Erythroblast (primary cell): ENCODE data around the gene NTM.
"Not testable (repeated sequence)": the region's sequence is repeated elsewhere in the genome, so short reads cannot be mapped to it uniquely, and the experiment has no call there.

Source experiments
- DNase-seq, 2 experiments: peaks; one replicate each; lab custom pipeline; 2025; lab: John Stamatoyannopoulos, UW
- GATA1 ChIP-seq: IDR thresholded peaks from 2 replicates; pipeline ENCODE4 v1.6.1; 2011; ENCODE audit warnings: low read depth, mild to moderate bottlenecking, control low read depth, low read length, moderate library complexity
- POLR2A ChIP-seq: IDR thresholded peaks from 2 replicates; pipeline ENCODE4 v1.6.1; 2011; ENCODE audit warnings: mild to moderate bottlenecking, low read length

The NTM gene

DNA sequence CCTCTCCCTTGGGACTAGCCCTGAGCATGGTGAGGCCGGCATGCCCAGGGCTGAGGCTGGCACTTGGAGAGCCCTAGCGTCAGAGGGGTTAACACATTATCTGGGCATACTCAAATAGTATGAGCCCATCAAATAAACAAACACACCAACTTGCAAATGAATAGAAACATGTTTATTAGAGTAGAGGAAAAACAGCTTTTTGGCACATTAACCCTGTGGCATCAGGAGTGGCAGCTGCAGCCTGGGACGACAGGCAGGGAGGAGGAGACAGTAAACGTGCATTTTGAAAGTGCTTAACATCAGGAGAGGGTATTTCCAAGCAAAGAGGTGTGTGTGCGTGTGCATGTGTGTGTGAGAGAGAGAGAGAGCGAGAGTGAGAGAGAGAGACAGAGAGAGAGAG, 684.9 kb downstream of the NTM start:
- no peak for DNase-seq
- TF ChIP-seq GATA1: no peak
- no peak for TF ChIP-seq POLR2A

DNA sequence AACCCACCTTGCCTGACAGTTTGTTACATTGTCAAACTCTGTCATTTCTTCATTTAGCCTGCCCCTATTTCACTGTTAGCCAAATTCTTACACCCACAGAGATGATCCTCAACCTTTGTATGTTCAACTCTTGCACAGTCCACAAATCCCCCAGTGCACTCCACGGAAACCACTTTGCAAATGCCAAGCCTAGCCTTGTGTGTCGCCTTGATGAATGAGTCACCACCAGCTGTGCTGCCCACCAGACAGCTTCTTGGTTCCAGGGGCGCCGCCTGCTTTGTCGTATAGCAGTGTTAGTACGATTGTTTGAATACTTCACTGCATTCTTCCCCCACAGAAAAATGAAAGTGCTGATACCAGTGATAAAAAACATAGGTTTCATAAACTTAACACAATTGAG, 686.3 kb downstream of the NTM start:
- no peak for DNase-seq
- no peak for TF ChIP-seq POLR2A

DNA sequence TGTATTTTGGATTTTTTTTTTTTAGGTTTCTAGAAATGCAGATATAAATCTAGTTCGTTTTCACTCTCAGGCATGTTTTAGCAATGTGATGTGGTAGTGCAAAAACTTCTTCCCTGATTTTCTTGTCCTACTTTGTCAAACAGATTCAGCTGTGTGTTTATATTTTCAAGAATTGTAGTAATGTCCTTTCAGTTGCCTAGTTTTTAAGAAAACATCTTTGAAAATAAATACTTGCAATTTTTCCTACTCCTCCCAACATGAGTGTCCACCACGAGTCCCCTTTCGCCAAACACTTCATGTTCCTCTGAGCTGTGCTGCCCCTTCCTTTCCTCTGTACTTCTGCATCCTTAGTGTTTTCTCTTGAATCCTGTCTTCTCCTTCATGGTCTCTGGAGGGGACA, 686.9 kb downstream of the NTM start:
- DNase-seq: no peak
- TF ChIP-seq GATA1: no peak
- no peak for TF ChIP-seq POLR2A

DNA sequence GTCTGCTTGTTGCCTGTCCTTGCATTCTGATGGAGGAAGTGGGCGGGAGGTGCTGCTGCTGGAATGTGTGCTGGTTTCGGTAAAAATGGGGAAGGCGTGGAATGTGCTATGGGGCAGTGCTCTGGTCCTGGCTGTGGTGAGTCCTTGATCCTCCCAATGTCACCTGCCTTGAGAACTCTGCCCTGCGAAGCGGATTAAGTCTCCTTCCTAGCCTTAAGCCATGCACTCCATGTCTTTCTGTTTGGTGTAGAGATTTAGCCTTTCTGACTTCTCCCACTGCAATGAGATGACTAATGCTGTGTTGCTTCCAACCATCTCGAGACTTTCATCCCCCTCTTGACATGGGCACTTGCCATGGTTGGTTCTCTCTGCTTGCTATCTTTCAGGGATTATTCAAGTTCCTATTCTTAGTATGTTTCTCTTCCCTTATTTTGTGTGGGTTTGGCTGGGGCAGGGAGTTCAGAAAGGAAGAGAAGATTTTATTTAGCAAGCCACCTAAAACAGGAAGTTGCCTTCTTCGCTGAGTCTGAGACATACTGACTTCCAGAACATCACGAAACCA, 687.9 kb downstream of the NTM start:
- DNase-seq: no peak
- no peak for TF ChIP-seq GATA1
- no peak for TF ChIP-seq POLR2A

DNA sequence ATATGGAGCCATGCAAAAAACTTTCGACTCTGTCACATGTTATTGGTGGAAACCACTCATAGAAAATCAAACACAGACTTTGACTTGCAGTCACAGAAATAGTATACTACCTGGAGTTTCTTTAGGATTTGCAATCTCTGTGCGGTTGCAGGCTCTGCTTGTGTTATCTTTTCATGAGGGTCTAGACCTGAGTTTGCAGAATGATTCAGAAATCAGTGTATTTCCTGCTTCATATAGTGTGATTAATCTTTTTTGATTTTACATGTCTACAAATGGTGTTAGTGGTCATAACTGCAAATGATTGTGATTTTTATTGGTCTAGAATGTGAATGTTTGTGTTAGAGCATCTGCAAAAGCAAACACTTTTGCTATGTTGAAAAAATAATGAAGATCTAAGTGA, 690.2 kb downstream of the NTM start:
- no peak for DNase-seq
- no peak for TF ChIP-seq GATA1
- no peak for TF ChIP-seq POLR2A

DNA sequence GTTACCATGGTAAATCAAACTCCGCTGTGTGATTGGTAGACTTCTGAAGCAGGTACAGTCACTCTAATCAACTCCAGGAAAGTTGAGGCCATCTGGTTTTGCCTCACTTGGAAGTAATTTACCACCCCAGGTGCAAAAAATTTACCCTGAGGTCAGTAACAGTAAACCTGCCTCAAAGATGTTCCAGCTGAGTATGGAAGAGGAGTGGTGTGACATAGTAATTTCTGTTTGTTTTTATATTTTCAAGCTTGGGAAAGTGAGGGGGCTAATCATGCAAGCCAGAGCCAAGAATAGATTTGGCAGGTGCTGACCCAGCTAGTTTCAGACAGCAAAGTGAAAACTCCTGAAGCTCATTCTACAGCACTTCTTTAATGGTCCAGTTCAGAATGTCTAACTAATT, 691.6 kb downstream of the NTM start:
- no peak for DNase-seq
- TF ChIP-seq GATA1: no peak
- TF ChIP-seq POLR2A: no peak

DNA sequence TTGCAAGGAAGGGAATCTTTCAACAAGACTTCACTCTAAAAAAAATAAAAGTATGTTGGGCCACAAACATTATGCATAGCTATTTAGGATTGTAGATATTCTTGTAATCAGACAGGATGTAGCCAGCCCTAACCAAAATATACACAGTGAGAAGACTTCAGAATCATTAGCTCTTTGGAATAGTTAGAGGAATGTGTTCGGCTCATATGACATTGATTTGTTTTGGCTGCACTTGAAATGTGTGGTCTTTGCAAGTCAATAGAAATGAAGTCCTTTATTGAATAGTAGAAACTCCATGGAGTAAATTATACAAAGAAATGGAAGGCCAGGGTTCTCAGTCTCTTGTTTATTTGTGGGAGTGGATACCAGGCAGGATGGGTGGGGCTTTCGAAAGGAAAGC, 692.1 kb downstream of the NTM start:
- TF ChIP-seq GATA1 (no peak), POLR2A (no peak)
- no peak for DNase-seq

DNA sequence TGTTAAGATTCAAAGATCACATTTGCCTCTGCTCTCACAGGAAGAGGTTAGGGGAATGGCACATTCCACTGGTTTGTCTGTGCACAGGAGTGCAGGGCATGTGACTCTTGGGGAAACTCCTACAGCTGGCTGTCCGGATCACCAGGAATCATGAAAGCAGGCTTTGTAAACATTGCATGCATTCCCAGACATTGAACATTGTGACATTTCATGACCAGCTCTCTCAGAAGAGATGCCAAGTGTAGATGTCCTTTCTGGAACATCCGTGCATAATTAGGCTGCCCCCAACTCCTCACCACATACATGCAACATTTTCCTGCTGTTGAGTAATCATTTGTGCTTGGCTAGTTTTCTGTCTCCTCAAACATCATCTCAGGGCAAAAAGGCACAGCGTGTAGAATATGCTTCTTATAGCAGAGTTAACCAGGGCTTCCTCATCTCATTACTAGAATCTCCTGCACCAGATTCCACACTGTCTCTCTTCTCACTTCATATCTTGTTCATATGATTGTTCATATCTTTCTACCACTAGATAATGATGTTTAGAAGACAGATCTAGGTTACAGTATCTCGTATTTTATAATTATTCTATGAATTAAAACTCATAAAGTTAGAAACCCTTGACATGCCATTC, 694.7 kb downstream of the NTM start:
- TF ChIP-seq POLR2A: no peak
- DNase-seq: no peak

DNA sequence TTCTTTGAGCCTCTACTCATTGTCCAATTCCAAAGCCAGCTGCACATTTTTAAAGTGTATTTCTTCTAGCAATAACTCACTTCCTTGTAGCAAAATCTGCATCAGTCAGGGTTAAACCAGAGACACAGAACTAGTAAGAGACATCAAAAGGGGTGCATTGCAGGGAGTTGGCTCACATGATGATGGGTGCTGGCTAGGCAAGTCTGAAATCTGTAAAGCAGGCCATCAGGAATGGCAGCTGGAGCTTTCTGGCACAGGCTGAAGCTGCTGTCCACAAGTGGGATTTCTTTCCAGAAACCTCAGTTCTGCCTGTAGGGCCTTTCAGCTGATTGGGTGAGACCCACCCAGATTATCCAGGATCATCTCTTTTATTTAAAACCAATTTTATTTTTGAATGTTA, 698.1 kb downstream of the NTM start:
- TF ChIP-seq POLR2A (no peak), GATA1 (no peak)

DNA sequence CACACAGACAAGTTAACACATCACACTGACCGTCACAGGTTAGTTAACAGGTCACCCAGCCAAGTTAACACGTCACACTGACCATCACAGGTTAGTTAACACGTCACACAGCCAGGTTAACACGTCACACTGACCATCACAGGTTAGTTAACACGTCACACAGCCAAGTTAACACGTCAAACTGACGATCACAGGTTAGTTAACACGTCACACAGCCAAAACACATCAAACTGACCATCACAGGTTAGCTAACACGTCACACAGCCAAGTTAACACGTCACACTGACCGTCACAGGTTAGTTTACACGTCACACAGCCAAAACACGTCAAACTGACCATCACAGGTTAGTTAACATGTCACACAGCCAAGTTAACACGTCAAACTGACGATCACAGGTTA, 699.2 kb downstream of the NTM start:
- not testable (repeated sequence) for DNase-seq

More for the DNA sequence above, 698.1 kb downstream of the NTM start:
- no peak for DNase-seq

DNA sequence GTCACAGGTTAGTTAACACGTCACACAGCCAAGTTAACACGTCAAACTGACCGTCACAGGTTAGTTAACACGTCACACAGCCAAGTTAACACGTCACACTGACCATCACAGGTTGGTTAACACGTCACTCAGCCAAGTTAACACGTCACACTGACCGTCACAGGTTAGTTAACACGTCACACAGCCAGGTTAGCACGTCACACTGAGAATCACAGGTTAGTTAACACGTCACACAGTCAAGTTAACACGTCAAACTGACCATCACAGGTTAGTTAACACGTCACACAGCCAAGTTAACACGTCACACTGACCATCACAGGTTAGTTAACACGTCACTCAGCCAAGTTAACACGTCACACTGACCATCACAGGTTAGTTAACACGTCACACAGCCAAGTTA, 700.5 kb downstream of the NTM start:
- DNase-seq: not testable (repeated sequence)

DNA sequence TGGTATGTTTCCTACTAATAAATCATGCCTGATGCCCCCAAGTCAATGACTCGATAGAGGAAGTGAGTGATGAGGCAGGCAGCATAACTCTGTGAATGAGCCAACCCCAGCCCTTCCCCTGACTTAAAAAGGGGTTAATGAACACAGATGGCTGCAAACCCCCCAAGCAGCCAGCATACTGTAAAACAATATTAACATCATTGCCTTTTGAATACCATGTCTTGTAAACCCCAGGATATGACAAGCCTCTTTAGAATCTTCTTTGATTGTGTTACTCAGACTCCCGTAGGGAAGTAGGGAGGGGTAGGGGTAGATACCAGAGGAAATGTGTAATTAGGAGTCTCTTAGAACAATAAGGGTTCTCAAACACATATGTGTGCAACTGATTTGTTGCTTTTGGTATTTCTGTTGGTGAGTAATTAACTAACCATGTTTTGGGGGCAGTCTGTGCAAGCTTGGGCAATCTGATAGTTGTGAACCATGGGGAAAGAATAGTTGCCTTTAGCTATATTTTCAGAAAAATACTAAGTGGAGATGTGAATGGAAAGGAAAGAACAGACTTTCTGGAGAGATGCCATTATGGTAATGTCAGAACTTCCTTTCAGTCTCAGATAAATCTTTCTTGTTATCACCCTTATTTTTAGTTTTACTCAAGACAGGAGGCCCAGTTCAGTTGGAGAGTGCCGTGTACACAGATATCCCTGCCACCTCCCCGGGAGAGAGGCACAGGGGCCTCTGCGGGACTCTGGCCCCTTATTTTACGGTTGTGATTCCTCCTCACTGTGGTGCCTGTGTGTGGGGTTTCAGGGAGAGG, 701.8 kb downstream of the NTM start:
- no peak for DNase-seq
- TF ChIP-seq GATA1 (no peak), POLR2A (no peak)

DNA sequence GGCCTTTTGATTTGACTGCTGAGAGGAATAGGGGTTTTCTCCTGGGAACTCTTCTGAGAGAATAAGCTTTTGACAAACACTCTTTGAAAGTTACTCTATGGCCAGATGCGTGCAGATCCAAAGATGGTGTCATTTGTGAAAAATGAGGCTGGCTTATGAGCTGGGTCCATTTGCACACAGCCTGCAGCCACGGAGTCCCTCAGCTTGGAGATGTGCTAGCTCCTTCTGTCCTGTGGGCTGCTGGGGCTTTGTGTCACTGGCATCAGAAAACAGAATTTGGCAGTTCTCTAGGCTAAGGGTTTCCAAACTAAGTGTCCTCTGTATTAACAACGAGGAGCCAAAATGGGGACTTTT, 702.4 kb downstream of the NTM start:
- no peak for DNase-seq
- no peak for TF ChIP-seq GATA1
- TF ChIP-seq POLR2A: no peak

DNA sequence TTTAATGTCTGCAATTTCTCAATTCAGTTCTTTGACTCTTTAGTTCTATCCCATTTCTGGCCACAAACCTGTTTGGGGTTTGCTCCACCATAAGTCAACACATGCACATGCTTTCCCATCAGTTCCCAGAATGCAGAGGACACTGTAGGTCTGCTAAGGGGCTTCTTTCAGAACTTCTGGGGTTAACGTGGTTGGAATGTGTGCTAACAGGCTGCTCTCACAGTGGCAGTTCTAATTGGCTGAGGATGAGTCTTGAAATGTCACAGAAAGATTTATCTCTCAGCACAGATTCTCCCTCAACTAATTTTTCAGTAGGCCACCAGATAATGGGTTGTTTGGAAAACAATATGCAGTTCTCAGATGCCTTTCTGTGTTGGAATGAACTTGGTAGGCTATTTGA, 703.4 kb downstream of the NTM start:
- TF ChIP-seq GATA1: no peak
- TF ChIP-seq POLR2A: no peak

DNA sequence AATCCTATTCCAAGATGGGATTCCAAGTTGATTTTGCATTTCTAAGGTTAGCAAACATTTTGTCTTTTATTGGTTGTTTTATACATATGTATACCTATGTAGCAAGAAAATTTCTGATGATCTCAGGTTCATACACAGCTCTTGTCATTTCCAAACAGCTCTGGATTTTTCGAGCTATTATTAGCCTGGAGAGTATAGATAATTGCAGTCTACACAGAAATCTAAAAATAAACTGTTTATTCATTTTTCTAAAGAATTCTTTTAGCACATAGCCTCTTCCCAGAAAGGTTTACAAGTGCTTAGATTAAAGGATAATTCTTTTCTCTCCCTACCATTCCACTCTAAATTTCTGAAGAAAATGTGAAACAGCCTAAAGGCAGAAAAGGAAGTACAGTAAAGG, 705.0 kb downstream of the NTM start:
- TF ChIP-seq POLR2A (no peak), GATA1 (no peak)
- no peak for DNase-seq

More for the DNA sequence above, 703.4 kb downstream of the NTM start:
- no peak for DNase-seq
